Amygdala (tissue), 56 donors: ENCODE results near the gene AFF2.
A peak's percentile ranks its signal among the peaks of the same experiment; 100 is the strongest.

Source experiments
- DNase-seq, 56 donors: peaks; one replicate each; lab custom pipeline; 2025; lab: John Stamatoyannopoulos, UW

Gene AFF2

DNA sequence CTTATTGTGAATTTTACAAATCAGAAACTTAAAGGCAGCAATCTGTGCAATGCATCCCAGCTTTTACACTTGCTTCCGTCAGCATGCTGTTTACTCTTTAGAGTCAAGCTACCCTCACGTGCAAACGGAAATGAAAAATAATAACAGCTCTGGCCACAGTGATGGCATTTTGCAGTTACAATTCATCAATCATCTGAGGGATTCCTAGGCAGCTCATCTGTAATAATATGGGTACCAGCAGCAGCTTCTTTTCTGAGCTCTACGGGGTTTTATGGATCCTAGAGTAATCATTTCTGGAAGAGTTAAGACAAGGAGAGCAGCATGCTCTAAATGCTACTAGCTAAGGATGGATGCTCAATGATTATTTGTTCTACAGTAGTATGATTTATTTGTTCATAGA is 313.6 kb downstream of the AFF2 start:
- DNase-seq = no peak

DNA sequence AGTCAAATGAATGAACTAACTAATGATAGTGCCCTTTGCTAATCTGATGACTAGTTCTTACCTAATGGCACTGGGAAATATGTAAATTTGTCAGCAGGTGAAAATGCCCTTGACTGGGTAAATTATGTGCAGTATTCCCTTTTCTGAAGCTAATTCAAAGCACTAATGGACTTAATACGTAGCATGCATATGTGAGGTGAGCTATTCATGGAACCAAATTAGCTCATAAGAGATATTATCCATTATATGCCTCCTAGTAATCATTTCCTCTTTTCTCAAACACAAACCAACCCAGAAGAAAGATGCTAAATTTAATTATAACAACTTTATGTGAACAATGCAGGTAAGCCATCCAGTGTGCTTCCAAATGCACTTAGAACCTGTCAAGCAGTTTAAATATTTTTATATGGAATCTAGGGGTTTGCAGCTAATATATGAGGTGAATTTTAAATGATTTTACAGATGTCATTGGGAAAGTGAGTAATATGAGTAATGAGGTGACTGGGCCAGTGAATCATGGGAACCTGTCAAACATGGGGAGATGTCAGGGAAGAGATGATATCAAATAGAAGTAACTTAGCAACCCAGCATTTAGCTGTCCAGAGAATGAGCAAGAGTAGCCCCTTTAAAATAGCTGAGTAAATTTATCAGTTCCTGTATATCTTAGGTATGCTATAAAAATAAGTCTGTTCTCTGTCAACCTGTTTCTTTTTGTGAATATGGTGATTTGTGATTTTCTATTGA is 315.0 kb downstream of the AFF2 start:
- no peak for DNase-seq

DNA sequence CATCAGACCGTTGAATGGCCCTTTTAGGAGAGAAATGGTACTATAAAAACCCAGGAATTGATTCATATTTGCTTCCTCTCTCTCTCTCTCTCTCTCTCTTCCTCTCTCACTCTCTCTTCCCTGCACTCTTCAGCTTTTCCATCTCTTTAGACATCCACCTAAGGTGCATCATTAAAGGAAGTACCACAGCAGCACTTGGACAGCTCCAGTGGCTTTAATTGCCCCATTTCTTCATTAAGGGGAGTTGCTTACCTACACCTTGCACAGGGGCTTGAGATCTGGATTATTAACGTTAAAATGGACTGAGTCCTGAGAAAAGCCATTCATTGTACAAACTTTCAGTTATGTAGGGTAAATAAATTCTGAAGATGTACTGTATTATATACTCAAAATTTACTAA is 323.6 kb downstream of the AFF2 start:
- no peak for DNase-seq

DNA sequence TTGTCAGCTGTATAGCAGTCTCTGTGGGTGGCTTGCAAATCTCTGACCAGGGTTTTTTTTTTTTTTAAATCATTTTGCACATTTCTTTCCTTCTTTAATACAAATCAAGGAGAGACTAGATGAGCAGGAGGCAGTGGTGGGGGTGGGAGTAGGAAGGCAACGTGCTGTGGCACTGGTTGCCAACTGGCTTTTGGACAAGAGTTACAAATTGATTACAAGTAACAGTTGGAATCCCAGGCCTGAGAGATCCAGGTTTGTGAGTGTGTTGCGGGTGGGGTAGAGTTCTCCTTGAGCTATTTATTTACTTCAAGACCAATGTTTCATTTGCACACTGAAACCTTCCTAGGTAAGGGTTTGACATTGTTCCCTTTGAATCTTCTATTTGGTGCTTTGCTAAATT is 325.3 kb downstream of the AFF2 start:
- no peak for DNase-seq

DNA sequence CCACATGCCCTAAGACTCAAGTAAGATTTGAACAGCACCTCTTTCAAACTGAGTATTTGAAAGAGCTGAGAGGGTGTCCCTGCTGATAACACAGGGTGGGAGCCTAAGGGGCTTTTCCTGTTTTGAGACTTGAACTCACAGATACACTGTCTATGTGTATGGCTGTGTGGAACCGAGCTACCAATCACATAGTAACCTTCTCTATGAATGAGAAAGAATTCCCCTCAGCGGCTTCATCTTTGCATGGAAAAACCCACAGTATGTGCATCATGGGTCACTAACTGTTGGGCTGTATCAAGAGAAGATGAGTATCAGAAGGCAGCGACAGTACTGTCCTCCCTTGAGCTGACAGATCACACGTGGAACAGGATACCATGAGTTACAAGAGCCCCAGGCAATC is 336.3 kb downstream of the AFF2 start:
- DNase-seq = no peak

DNA sequence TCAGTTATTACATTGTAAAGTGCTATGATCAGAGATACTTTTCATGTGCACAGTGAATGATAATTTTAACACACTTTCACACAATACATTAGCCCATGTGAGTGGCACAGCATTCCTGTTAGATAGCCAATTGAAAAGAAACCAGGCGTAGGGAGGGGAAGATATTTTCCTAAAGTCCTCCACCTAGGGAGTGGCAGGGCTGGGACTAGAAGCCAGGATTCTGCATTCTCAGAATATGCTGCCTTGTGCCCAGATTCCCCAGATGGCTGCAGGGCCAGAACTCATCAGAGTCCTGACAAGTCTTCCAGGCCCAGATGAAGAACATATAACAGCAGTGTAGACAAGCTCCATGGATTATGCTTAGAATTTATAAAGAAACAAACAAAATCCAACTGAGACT is 350.2 kb downstream of the AFF2 start:
- no peak for DNase-seq

DNA sequence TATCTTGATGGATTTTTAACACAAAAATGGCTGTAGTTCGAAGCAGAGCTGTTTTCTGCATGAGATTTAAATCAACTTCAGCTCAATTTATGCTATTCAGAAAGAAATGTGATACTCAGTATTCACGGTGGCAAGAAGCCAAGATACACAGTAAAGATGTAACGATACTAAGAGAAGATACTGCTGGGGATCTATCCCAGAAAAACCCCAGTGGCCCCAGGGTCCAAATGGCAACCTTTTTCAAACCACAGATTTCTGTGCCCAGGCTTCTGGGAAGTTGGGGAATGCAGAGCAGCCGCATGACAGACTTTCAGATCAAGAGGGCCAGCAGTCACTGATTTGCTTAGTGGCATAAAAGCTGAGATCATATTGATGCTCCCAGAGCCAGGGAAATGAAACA is 353.9 kb downstream of the AFF2 start:
- no peak for DNase-seq

DNA sequence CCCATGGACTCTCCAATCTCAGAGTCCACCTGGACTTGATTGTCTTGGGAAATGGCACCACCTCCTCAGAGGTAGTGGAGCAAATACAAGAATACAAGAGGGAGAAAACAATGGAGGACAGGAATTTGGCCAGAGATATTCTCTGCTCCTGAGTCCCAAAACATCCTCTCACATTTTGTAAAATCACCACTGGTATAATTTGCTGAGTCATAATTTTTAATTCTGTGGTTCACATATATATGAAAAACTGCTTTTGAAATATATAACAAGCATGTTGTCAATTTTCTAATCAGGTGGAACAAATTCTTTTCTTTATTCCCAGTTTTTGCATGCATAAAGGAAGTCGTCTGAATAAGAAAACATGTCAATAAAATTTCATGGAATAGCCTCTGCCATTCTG is 356.1 kb downstream of the AFF2 start:
- no peak for DNase-seq

DNA sequence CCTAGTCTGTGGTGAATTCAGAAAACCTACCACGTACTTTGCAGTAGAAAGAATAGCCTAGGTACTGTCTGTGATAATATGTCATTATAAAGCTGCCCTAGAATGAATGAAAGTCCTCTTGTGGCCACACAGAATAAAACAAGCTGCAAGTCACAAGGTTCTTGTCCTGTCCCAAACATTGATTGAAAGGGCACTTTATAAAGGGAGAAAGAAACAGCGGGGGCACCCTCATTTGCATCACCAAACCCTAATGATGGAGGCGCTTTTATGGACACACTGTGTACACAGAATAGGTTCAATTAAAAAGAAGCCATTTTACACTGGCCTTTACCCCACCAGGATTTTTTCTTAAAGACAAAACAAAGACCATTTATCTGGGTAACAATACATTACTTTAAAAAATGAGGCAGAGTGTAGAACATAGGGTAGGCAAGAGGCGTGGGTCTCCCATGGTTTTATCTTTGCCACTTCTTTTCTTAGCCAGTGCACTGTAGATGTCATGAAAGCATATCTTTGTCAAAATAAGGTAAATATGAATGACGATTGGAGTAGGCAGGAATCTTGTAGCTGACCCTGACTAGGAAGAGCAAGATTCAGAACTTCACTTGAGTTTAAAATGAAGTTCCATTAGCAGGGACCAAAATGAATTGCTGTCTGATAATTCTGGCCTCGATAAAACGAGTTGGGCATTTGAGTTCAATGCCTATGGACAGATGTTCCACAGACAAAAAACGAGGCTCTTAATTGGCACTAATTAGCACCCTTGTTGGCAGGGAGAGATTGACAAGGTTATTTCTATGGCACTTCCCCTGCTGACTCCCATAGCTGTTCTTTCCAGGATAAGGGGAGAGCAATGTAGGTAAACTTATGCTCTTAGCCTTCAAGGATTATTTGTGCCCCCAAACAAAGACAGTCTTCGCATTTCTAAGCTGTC is 365.1 kb downstream of the AFF2 start:
- no peak for DNase-seq

DNA sequence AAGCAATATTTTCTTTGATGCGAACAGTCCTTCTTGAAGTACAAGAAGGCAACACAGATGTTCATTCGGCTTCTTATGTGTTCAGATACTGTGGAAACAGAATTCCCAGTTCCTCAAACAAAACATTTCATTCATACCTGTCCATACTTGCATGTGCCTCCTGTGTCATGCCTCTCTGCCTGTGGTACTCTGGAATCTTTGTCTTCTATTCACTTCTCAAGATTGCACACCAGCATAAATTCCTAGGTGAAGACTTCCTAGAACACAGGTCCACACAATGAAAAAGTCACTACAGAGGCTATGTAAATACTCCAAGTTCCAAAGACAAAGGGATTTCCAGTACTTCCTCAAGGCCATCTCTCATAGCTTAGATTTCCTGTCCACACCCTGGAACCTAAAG is 367.2 kb downstream of the AFF2 start:
- DNase-seq = no peak

DNA sequence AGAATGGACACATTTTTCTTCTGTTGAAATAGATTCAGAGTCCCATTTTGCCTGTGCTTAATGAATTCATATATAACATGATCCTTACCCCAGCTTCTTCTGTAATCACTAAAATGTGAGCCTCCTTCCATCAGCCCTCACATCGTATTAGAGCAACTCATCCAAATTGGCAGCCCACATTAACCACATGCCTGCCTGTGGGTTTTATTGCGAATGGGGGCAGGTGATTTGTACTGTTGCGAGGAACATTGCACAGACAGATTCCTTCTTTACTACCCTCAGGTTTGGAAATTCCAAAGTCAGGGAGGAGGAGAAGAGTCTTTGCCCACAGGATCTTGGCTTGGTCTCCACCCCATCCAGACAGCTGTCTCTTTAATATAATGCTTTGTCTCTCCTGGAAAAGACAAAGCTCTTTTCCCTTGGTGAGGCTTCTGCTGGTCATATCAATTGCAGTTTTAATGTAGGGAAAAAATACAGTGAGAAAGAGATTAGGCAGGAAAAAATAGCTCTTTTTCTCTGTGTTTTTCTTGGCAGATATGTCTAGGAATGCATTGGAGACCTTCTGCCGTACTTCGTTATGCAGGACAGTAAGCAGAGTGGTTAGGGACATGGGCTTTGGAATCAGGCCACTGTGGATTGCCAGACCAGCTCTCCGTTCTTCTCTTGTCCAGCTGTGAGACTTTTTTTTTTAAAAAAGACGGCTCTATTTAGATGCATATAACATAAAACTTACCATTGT is 371.2 kb downstream of the AFF2 start:
- DNase-seq = peak in 1 of 56 donors; percentile 0

DNA sequence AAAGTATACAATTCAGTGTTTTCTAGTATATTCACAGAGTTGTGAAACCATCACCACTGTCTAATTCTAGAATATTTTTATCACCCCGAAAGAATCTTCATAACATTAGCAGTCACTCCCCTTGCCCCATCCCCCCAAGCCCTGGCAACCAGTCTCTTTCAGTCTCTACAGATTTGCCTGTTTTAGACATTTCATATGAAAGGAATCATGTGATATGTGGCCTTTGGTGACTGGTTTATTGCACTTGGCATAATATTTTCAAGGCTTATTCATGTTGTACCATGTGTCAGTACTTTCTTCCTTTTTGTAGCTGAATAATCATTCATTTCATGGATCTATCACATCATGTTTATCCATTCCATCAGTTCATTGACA is 371.7 kb downstream of the AFF2 start:
- no peak for DNase-seq

DNA sequence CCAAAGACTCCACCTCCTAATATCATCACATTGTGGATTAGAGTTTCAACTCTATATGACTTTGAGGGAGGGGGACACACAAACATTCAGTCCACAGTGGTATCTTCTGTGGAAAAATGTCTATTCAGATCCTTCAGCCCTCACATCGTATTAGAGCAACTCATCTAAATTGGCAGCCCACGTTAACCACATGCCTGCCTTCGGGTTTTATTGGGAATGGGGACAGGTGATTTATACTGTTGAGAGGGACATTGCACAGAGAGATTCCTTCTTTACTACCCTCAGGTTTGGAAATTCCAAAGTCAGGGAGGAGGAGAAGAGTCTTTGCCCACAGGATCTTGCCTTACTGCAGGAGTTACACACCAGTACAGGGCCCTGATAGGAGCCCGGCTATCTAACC is 372.5 kb downstream of the AFF2 start:
- no peak for DNase-seq

DNA sequence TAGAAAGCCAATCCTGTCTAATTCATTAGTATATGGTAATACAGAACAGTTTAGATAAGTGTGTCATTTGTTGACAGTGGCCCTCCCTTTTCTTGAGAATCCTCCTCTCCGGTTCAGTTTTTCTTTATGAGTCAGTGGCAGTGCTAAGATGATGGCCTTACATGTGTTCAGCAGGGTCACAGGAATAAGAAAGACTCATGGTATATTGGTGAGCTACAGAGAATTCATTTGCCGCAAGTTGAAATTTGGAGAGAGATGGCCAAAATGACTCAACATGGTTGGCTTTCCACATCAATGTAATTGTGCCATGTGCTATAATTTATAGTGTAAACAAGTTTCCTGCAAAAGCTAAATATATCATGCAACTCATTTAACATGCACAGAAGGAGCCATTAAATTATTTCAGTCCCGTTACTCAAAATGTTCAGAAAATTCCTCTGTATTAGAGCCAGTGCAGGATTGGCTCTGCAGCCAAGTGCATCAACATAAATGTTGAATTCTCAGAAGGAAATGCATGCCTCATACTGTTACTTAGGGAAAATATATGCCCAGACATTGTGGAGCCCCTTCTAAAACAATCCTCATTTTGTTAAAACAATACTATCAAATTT is 374.3 kb downstream of the AFF2 start:
- DNase-seq = no peak

DNA sequence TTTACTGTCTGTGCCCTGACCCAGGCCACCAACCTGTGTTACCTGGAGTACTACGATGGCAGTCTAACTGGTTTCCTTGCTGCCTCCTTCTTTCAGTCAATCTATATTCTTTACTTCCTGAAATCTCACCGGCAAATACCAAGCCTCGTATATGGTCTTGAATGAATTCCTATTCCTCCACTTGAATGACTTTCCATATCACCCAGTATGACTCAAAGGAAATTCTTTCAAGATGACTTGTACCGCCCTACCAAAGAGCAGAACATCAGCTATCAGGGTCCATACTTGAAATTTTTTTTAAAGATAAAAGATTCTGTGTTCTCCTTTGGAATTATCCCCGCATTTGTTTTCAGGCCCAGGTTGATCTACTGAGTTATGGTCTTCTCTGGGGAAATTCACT is 378.0 kb downstream of the AFF2 start:
- no peak for DNase-seq

DNA sequence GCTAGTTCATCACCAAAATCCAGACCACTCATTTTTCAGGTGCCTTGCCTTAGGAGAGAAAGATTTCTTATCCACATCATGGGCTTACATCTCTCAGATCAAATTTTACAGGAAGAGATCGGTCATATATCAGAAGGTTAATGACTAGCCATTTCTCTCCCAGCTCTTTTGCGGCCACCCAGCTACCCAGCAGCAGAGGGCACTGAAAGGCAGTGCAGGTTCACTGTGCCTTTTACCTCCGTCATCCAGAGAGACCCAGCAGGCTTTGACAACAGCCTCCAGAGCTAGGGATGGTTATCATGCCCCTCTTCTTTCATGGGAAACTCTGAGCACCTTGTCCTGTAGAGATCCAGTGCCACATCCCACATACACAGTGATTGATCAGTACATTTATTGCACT is 384.8 kb downstream of the AFF2 start:
- DNase-seq = no peak

DNA sequence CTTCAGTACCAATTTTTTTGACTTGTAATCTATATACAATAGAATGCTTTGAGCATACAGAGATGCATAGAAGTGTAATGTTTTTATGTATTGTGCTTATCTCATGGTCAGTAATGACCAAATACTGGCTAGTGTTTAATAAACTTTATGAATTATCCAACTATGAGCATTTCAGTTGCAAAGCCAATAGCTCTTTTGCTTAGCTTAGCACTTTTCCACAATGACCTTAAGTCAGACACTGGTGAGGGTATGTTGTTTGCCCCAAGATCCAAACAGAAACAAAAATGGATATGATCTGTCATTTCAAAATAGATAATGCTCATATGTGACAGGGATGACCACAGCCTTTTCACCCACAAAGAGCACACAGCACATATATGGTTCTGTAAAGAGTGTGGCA is 393.0 kb downstream of the AFF2 start:
- no peak for DNase-seq

DNA sequence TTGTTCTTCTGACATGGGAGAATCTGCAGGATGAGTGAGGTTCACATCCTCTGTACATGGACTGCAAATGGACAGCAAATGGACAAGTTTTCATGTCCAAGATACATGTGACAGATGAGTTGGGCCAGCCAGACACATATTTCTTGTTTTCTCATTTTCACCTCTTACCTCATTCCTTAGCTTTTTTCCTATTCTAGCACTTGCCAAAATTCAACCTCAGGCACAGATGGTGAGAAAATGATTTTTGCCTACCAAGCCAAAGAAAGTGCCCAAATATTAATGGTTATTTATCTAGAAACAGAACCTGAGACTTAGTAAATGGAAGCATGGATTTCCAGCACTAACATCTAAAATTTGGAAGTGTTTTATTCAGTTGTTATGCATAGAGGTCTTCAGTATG is 402.2 kb downstream of the AFF2 start:
- no peak for DNase-seq

DNA sequence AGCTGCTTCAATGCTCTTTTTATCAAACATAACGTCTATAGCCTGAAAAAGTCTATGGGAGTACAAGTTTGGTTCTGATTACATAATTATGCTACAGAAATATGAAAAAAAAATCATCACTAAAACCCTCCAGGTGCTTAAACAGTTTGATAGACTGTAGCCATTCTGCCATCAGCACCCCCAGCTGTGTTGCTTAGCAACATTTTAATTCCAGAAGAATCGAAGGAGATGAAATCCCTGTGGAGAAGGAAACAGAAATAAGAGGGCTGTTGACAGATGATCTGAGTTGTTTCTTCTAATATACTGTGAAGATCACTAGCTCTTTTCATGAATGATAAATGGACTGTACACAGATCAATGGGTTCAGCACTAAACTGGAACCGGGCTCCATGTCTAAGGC is 402.8 kb downstream of the AFF2 start:
- DNase-seq = no peak

DNA sequence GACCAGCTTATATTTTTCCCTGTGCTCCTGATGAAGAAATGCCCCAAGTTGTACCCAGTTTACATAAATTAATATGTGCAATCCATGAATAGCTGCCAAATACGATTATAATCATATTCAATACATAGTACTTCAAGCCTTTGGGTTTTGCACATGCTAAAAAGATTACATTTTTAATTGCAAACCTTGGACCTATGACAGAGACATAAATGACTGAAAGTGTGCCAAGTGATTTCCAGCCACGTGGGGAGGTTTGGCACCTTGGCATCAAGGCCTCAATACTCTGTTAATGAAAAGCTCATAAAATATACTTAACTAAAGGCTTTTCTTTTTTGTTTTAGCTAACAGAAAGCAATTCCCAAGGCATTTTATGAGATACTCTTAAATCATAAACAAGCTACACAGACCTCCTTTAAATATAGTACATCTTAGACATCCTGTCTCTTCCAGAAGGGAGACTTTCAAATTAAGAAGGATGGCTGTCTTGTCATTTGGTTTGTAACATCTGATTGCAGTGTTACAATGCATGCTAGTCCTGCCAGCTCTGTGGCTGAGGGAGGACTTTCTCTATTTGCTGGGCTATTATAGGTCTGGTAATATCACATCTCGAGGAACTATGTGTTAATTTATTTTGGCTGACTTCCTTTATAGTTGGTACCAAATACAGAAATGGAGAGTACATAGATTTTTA is 404.1 kb downstream of the AFF2 start:
- DNase-seq = no peak
